ENCODE results near the gene PHAF1.

GRCh38 chr16:67195676-67196075 lies 85.9 kb downstream of the PHAF1 start:
- TF ChIP-seq NFIC (IDR thresholded peaks at IDR 0.05) (no peak), TEAD4 (IDR thresholded peaks at IDR 0.05) (no peak)

Data from Ishikawa (cell line).